Memory B cell (primary cell): ENCODE measurements around the gene DDA1.

ENCODE experiments used
- ATAC-seq: fragments of 150-1000 bp; cut with Tn5 transposase; 2 replicates; pipeline ENCODE4 v1.10.0; 2021; ENCODE audit warnings: low read depth, mild to moderate bottlenecking, moderate library complexity
- DNase-seq, 2 donors: peaks; one replicate each; pipeline ENCODE4 v3.0.0; 2022; ENCODE audit warnings: low spot score in 2 of 2
- H3K27ac Mint-ChIP-seq: one replicate; pipeline ENCODE4 v1.8.0; 2022; ENCODE audit warnings: mild to moderate bottlenecking, moderate library complexity, mixed read lengths
- H3K27me3 Mint-ChIP-seq: one replicate; pipeline ENCODE4 v1.8.0; 2022; ENCODE audit warnings: mixed read lengths
- H3K36me3 Mint-ChIP-seq: one replicate; pipeline ENCODE4 v1.8.0; 2022; ENCODE audit warnings: mild to moderate bottlenecking, mixed read lengths
- H3K4me1 Mint-ChIP-seq: one replicate; pipeline ENCODE4 v1.8.0; 2022; ENCODE audit warnings: mixed read lengths
- H3K4me3 Mint-ChIP-seq: one replicate; pipeline ENCODE4 v1.8.0; 2022; ENCODE audit warnings: mild to moderate bottlenecking, moderate library complexity, mixed read lengths
- H3K9me3 Mint-ChIP-seq: one replicate; pipeline ENCODE4 v1.8.0; 2022; ENCODE audit warnings: mixed read lengths

Gene DDA1

DNA sequence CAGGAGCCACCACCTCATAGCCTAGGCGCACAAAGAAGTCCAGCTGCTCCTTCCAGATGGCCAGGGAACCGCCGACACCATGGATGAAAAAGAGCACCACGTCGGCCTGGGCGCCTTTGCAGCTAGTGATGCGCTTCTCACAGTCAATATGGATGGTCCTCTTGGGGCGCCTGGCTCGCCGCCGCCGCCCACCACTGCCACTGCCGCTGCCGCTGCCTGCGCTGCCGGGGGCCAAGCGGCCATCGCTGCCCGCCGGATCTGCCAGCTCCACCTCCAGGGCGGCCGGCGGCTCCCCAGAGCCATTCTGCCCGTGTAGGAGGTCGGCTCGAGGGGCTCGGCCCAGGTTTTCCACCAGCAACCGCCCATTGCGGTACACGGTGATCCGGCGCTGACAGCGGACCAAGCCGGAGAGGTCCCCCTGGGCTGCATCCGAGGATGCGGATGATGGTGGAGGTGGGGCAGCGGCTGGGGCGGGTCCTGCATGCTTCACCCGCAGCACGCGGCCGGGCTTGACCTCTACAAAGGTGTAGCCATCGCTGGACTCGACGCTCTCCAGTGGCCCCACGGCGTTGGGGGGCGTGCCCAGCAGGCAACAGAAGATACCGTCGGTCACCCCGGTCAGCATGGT, 8.3 kb upstream of the DDA1 start:
- Mint-ChIP-seq H3K4me3 (no peak overlapping the region), H3K4me1 (peaks cover 13% of the 10 kb centered on the region), H3K36me3 (no peaks in the 10 kb centered on the region), H3K9me3 (no peaks in the 10 kb centered on the region), H3K27ac (no peak overlapping the region), H3K27me3 (no peaks in the 10 kb centered on the region)
- DNase-seq (no peak), ATAC-seq (no peak)

DNA sequence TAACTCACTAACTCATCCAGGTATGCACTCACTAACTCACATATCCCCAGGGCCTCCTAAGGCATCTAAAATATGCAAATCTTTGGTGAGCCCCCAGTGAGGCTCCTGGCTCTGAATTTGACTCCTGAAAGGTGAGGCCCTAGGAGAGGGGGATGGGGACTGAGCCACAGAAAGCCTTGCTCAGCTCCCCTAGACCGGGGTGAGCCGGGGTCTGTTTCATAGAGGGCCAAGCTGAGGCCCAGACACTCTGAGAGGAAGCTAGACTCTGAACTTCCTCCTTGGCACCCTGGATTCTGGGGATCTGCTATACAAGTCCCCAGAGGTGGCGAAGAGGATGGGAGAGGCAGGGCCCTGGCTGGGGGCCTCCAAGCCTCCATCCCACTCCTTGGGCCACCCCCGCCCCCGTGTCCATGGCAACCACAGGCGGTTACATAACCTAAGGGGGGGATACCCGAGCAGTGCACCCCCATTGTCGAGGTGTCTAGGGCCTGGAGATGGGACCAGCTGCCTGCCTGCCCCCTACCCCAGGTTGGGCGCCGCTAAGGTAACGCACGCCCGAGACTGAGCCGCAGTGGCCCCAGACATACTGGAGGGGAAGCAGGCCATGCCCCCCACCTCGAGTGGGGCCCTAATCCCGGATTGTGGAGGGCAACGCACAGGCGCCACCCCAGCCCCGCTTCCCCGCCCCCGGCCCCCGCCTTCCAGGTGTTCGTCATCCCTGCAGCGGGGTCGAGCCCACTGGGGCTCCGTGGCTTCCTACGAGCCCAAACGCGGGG, 6.8 kb upstream of the DDA1 start:
- Mint-ChIP-seq H3K36me3 (no peaks in the 10 kb centered on the region), H3K4me1 (peaks cover 16% of the 10 kb centered on the region), H3K27me3 (no peaks in the 10 kb centered on the region), H3K27ac (no peak overlapping the region), H3K9me3 (no peaks in the 10 kb centered on the region), H3K4me3 (peak overlapping the region; percentile 78)
- DNase-seq = peak in 1 of 2 donors; percentile 55
- no peak for ATAC-seq

DNA sequence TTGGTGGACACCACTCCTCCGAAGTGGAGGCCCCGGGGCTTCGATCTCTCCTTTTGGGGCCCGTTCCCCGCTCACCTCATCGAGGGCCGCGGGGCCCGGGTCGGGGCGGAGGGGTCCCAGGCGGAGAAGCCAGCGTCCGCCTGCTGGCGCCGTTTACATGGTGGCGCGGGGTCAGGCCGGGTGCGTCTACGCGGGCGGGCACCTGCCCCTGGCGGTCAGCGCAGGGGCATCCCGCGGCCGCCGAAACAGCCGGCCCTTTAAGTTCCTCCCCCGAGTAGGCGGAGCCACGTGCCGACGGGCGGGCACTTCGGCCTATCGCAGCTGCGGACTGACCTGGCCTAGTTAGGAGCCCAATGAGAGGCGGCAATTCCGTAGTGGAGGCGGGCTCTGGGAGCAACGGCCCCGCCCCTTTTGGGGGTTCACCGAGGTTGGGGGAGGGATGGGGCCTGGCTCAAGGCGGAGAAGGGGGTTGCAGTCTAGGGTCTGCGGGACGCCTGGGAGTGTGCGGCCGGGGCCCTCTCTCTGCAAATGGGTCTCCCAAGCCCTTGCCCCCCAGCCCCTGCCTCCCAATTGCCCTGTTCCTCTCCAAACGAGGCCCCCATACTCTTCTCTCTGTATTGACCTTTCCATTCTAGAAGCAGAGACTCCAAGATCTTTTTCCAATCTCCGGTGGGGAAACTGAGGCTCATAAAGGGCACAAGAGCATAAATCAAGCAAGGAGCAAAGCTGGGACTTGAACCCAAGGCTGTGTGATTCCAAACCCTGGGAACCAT, 6.0 kb upstream of the DDA1 start, which contains the start of gene ABHD8:
ABHD8 (minus strand) TSS at position 259 of the 773 bp plus-strand sequence. CDS start 1,809 bp downstream, outside the sequence.
- DNase-seq (peak; percentile 92 to 93), ATAC-seq (peak; percentile 67)
- Mint-ChIP-seq H3K27ac (peak within 1 kb of the TSS; percentile 37), H3K9me3 (no peaks in the 10 kb centered on the region), H3K36me3 (no peaks in the 10 kb centered on the region), H3K27me3 (no peaks in the 10 kb centered on the region), H3K4me1 (peaks cover 21% of the 10 kb centered on the region), H3K4me3 (peak within 1 kb of the TSS; percentile 78)

DNA sequence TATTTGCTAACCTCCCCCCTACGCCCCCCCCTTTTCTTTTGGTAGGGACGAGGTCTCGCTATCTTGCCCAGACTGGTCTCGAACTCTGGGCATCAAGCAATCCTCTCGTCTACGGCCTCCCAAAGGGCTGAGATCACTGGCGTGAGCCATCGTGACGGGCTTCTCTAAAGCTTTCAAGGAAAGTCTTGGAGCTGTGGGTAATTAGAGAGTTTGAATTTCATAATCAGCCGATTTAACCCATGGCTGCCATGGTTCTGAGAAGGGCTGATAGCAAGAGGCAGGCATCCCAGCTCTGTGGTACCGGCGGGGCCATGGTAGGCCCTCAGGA, 5.5 kb upstream of the DDA1 start:
- DNase-seq = no peak

DNA sequence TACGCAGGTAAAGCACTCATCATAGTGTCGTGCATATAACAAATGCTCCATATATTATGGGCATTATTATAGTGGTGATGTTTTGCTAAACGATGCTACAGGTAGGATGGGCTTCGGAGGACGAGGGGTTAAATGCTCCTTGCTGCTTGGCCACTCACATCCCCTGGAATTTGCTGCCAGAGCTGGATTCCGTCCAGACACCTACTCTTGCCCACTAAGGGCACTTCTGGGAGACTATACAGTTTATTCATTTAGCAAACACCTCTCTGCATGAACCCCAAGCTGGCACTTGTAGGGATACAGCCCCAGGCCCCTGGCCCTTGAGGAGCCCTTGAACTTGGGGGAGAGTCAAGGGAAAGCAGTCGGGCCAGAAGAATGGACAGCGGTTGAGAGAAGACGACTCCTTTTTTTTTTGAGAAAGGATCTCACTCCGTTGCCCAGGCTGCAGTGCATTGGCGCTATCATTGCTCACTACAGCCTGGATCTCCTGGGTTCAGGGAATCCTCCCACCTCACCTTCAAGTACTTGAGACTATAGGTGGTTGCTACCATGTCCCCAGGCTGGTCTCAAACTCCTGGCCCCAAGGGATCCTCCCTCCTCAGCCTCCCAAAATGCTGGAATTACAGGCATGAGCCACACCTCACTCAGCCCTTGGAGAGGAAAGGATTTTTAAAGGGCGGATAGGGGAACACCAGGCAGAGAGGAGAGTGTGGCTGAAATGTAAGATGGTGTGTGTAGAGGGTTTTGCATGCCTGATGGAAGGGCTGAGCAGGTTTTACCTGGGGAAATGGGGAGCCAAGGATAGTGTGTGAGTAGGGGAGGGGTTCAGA, 4.8 kb upstream of the DDA1 start:
- no peaks in the 10 kb centered on the region for H3K27me3 Mint-ChIP-seq
- no peak for ATAC-seq
- H3K4me1 Mint-ChIP-seq = peaks cover 26% of the 10 kb centered on the region
- peak overlapping the region; percentile 28 for H3K4me3 Mint-ChIP-seq
- no peak overlapping the region for H3K27ac Mint-ChIP-seq
- no peak for DNase-seq
- H3K9me3 Mint-ChIP-seq = no peaks in the 10 kb centered on the region
- no peaks in the 10 kb centered on the region for H3K36me3 Mint-ChIP-seq

More for the DNA sequence above, 5.5 kb upstream of the DDA1 start:
- Mint-ChIP-seq H3K27ac (no peak overlapping the region), H3K4me3 (peak overlapping the region; percentile 78), H3K9me3 (no peaks in the 10 kb centered on the region), H3K27me3 (no peaks in the 10 kb centered on the region), H3K36me3 (no peaks in the 10 kb centered on the region), H3K4me1 (peaks cover 21% of the 10 kb centered on the region)
- no peak for ATAC-seq

DNA sequence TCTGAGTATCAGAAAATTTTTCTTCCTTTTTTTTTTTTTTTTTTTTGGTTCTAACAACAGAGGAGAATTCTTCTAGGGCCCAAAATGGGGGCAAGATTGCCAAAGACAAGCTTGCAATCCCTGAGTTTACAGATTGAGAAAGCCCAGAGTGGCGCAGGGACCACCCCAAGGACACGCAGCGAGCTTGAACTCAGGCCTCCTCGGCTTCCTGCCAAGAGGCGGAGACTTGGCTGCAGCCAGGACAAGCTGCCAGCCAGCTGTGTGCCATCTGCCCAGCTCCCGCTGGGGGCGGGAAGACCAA, 4.2 kb upstream of the DDA1 start:
- H3K4me1 Mint-ChIP-seq = peaks cover 29% of the 10 kb centered on the region
- peak overlapping the region; percentile 87 for H3K4me3 Mint-ChIP-seq
- H3K36me3 Mint-ChIP-seq = no peaks in the 10 kb centered on the region
- no peak for ATAC-seq
- H3K27ac Mint-ChIP-seq = peak overlapping the region; percentile 80
- H3K9me3 Mint-ChIP-seq = no peaks in the 10 kb centered on the region
- H3K27me3 Mint-ChIP-seq = no peaks in the 10 kb centered on the region
- DNase-seq = no peak

DNA sequence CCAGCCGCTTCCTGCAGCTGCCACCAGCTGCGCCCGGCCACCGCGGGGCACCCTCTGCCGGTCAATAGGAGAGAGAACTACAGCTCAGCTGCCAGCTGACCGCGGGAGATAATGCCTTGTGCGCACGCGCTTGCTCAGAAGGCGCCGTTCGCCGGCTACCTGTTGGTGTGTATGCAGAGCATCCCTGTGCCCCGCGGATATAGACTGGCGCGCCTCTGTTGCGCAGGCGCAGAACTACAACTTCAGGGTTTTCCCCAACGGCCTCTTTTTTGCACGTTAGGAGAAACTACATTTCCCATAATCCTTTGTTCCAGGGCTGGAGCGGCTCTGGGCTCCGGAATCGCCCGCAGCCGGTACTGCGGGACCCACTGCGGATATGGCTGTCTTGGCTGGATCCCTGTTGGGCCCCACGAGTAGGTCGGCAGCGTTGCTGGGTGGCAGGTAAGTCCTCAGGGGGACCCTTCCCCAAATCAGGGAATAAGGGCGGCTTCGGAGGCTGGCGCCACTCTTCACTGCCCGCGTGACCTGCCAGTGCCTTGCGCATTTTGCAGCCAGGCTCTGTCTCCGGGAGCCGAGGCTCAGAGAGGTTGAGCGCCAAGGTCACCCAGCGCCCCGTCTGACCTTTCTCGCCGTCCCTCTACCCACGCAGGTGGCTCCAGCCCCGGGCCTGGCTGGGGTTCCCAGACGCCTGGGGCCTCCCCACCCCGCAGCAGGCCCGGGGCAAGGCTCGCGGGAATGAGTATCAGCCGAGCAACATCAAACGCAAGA, 3.7 kb upstream of the DDA1 start, which contains the start of gene MRPL34:
MRPL34 (plus strand) TSS at position 356 of the 768 bp plus-strand sequence; CDS start at position 377, 21 bp downstream.
- ATAC-seq (peak; percentile 66), DNase-seq (peak; percentile 87 to 93)
- H3K4me1 Mint-ChIP-seq = peaks cover 34% of the 10 kb centered on the region
- peak within 1 kb of the TSS; percentile 80 for H3K27ac Mint-ChIP-seq
- no peaks in the 10 kb centered on the region for H3K27me3 Mint-ChIP-seq
- no peaks in the 10 kb centered on the region for H3K9me3 Mint-ChIP-seq
- H3K36me3 Mint-ChIP-seq = no peaks in the 10 kb centered on the region
- peak within 1 kb of the TSS; percentile 87 for H3K4me3 Mint-ChIP-seq

DNA sequence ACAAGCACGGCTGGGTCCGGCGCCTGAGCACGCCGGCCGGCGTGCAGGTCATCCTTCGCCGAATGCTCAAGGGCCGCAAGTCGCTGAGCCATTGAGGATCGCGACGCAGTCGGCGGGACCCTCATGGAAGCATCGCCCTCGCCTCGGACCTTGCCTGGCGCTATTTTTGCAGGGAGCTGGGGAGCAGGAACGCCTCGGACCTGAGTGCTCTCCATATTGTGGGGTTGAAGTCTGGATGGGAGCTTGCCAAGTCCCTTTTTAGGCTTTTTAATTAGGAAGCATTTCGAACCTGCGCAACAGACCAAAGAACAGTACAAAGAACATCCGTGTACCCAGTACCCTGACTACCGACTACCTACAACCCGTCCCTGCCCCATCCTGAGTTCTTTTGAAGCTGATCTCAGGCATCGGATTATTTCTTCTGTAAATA, 3.1 kb upstream of the DDA1 start:
- Mint-ChIP-seq H3K4me3 (peak overlapping the region; percentile 87), H3K27ac (peak overlapping the region; percentile 80), H3K36me3 (no peaks in the 10 kb centered on the region), H3K9me3 (no peaks in the 10 kb centered on the region), H3K27me3 (no peaks in the 10 kb centered on the region), H3K4me1 (peaks cover 35% of the 10 kb centered on the region)
- ATAC-seq = no peak
- DNase-seq = no peak

DNA sequence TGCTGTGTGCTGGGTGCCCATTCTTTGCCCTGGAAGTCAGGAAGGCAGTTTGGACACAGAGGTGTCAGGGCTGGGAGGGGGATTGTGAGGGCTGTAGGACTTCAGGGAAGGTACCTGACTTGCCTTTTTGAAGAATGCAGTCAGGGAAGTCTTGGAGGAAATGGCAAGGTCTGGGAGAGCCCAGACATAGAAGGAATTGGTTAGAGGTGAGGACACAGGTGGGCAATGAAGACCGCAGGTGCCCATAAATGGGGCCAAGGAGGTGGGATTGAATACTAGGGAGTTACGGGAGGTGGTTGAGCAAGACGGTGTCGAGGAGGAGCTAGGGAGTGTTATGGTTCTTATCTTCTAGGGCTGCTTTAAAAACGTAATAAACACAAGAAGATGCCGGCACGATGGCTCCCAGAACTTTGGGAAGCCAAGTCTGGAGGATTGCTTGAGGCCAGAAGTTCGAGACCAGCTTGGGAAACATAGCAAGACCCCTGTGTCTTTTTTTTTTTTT, 1.4 kb upstream of the DDA1 start:
- ATAC-seq = no peak
- peaks cover 4% of the 10 kb centered on the region for H3K36me3 Mint-ChIP-seq
- peak overlapping the region; percentile 40 for H3K4me3 Mint-ChIP-seq
- no peak overlapping the region for H3K27ac Mint-ChIP-seq
- no peaks in the 10 kb centered on the region for H3K27me3 Mint-ChIP-seq
- DNase-seq = no peak
- peaks cover 34% of the 10 kb centered on the region for H3K4me1 Mint-ChIP-seq
- no peaks in the 10 kb centered on the region for H3K9me3 Mint-ChIP-seq

DNA sequence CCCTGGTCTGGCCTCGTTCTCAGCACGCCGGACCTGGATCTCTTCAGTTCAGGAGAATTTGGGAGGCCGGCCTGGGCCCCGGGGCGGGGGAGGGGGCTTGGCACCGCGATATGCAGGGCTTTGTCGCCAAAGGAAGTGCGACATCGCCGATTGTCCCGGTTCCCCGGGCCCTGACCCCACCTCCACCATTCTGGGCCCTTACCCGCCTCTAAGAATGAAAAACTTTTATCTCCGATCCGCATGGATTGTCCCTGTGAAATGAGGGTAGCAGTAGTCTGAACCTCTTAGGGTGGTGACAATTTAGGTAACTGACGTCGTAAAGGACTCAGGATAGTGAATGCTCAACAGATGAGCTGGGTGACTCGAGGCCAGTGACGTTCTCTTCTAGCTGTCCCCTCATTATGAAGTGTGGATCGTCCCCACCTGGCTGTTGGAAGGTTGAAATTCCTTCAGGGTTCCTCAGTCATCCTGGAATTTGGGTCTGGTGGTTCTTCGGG, 650 bp downstream of the DDA1 start:
- H3K36me3 Mint-ChIP-seq = peaks cover 11% of the 10 kb centered on the region
- DNase-seq = no peak
- H3K27ac Mint-ChIP-seq = peak overlapping the region; percentile 83
- no peak for ATAC-seq
- no peaks in the 10 kb centered on the region for H3K27me3 Mint-ChIP-seq
- H3K9me3 Mint-ChIP-seq = no peaks in the 10 kb centered on the region
- H3K4me3 Mint-ChIP-seq = peak overlapping the region; percentile 95
- H3K4me1 Mint-ChIP-seq = peaks cover 28% of the 10 kb centered on the region

DNA sequence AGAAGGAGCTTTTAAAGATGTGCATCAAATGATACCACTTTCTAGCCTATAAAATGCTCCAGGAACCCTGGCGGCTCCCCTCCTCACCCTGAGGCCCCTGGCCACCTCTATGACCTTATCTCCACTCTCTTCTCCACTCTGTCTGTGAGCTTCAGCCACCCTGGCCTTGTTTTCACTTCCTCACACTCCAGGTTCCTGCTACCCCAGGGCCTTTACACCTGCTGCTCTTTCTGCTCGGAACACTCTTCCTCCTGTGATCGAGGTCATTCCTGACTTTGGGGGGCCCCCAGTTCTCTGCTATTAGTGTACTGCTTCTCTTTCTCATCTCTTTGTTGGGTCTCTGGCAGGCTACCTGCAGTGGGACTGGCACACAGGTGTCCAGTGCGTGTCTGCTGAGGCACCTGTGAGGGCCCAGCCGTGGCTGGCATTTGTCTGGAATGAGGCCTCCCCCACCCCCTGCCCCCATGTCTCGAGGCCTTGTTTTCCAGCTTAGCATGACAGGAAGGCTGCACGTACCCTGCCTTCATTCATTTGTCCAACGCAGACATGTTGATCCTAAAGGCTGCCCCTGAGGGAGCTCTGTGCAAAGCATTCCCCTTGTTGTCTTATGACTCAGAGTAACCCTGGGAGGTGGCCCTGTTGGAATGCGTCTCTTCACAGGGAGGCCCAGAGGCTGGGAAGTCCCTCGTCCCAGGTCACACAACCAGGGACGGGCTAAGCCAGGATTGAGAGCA, 2.3 kb downstream of the DDA1 start:
- H3K36me3 Mint-ChIP-seq = peaks cover 18% of the 10 kb centered on the region
- peak overlapping the region; percentile 64 for H3K4me3 Mint-ChIP-seq
- H3K9me3 Mint-ChIP-seq = no peaks in the 10 kb centered on the region
- H3K4me1 Mint-ChIP-seq = peaks cover 25% of the 10 kb centered on the region
- no peak overlapping the region for H3K27ac Mint-ChIP-seq
- H3K27me3 Mint-ChIP-seq = no peaks in the 10 kb centered on the region
- no peak for ATAC-seq
- no peak for DNase-seq
